Amygdala (tissue), 56 donors: ENCODE data around the gene SMIM38.
A peak's percentile ranks its signal among the peaks of the same experiment; 100 is the strongest.

ENCODE experiments used
- DNase-seq, 56 donors: peaks; one replicate each; lab custom pipeline; 2025; lab: John Stamatoyannopoulos, UW

The SMIM38 gene

DNA sequence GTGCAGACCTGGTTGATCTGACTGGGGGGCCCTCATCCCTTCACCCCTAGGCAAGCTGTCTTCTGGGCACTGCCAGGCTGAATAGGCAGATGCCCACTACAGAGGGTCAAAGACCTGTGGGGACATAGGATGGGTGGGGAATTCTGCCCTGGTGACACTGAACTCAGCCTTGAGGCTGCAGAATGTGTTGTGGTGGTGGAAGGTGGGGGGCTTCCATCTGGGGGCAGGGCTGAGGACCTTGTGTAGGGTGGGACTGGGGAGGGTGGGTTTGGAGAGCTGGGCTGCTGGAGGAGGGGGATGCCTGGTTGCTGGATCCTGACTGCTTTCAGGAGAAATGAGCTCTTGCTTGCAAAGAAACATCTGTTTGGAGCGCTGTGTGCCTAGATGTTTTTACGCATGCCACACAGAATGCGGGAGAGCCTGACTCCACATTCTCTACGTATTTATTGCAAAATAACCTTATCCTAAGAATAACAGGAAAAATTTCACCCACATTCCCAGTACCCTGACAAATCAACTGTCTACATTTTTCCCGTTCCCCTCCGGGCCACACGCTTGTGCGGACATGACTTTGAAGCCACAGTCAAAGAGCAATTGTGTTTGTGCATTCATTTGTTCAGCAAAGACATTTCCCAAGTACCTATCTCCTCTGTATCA, 18.3 kb downstream of the SMIM38 start:
- DNase-seq = no peak

DNA sequence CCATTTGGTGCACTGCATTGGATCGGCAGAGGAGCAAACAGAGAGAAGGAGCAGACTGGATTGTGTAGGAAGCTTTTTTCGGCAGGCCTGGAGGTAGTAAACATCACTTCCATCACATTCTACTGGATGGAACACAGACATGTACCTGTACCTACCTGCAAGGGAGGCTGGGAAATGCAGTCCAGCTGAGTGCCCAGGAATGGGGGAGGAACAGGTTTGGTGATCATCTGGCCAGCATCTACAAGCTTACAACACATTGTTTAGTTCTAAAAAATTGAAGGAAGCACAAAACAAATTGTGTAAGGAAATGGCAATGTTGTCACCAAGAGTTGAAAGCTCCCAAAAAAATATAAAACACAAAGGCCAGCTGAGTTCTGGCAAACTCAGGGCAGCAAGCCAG, 19.1 kb downstream of the SMIM38 start:
- DNase-seq = no peak

DNA sequence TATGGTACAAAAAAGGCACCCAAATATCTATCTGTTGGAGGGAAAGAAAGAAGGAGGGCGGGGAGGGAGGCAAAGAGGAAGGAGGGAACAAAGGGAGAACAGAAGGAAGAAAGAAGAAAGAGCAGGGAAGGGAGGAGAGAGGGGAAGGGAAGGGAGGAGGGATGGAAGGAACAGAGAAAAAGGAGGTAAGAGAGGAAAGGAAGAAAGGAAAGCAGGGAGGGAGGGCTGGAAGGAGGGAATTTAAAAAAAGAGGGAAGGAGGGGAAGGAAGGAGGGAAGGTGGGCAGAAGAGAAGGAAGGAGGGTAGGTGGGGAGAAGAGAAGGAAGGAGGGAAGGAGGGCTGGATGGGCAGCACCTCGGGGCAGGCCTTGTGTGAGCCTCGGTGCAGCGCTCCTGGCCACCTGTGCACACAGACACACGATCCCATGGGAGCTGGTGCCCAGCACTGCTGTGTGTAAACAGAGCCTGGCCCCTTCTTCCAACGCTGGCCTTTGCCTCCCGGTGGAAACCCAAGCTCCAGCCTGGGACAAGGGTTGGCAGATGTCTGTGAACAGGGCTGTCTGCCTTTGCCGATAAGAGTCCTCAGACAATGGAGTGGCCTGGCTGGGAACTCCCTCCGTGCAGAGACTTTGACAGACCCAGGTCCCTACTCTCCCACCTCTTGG, 23.2 kb downstream of the SMIM38 start:
- DNase-seq = no peak

DNA sequence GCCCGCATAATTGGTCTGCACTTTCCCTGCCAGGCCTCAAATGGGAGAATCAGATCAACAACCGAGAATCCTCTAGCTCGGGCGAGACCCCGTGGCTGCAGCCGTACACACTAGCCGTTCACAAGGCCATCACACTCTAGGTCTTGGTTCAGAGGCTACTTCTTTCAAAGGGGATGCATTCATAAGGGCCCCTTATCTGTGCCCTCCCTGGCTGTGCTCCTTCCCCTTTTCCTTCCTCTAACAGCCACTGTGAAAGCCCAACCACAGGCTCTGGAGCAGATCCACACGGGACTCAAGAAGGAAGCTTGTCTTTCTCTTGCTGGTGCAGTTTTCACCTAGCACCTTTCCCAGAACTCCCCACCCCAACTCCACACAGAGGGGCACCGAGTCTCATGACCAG, 24.5 kb downstream of the SMIM38 start:
- no peak for DNase-seq

DNA sequence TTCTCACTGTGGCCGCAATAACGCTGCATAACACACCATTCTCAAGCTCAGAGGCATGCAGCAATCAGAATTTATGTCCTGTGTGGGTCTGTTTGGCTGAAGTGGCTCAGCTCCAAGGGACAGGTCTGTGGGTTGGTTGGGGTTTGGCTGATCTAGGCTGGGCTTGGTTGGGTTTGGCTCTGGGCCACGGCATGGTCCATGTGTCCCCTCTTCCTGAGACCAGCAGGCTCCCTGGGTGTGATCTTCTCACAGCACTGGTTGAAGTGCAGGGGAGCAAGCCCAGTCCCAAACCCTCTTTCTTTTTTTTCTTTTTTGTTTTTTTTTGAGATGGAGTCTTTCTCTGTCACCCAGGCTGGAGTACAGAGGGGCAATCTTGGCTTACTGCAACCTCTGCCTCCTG, 25.0 kb downstream of the SMIM38 start:
- no peak for DNase-seq

DNA sequence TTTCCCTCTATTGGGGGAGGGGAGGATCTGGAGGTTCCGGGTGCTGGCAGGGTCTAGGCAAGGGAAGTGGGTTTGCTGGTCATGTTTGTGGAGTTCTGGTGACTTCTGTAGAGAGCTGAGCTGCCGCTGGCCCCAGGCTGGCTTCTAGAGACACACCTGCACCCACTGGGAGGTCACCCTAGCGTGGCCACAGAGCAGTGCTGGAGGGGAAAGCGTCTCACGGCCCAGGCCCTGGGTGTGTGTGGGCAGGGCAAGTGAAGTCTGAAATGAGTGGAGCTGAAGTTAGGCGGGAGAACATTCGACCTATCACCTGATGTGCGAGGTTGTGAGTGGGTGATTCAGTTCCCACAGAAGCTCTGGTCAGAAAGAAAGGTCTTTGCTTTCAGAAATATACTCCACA, 27.9 kb downstream of the SMIM38 start:
- DNase-seq = no peak

DNA sequence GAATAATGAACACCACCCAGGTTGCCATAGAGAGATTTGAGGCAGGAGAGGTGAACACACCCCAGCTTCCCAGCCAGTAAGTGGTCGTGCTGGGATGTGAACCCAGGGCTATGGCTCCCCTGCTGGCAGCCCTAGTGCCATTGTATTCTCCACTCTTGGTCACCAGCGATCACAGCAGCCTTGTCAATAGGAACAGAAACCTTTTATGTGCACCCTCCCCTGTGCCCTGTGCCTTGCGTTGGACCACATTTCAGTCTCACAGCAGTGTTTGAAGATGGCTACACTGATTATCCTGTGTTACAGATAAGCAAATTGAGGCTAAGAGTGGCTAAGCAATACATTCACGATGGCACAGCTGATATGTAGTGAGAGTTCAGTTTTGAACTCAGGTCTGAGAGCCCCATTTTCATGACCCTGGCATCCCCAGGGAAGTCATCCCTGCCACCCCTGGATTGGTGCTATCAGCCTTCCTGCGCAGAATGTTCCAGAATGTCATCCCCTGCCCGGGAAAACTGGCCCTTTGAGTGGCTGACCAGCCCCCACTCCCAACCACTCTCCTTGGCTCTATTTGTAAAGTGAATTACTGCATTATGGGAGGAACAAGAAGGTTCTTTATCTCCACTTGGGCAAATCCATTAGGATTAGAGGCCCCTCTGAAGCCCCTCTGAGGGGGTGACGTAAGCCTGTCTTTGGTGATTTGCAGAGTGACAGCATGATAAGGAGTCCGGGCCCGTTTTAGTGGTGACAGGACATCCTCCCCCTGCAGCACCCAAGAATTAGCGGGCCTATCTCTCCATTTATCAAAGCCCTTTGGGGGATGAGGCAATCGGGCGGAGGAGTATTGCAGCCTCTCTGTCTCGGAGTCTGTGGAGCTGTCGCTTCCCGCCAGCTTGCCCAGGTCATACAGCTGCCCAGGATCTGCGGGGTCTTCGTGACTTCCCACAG, 30.9 kb downstream of the SMIM38 start:
- no peak for DNase-seq

DNA sequence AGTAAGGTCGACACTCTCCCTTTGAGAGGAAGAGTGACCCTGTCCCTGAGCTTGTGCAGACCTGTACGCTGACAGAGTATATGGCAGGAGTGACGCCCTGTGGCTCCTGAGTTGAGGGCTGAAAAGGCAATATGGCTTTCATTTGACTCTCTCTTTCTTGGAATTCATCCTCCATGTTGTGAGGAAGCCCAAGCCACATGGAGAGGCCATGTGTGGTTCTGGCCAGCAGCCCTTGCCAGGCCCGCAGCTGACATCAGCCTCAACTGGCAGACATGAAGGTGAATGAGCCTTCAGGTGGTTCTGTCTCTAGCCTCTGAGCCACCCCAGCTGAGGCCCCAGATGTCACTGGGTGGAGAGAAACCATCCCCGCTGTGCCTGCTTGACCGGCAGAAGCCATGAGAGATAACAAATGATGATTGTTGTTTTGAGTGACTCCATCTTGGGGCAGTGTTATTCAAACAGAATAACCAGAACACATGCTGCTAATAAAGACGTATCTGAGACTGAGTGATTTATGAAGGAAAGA, 31.9 kb downstream of the SMIM38 start:
- DNase-seq = no peak

DNA sequence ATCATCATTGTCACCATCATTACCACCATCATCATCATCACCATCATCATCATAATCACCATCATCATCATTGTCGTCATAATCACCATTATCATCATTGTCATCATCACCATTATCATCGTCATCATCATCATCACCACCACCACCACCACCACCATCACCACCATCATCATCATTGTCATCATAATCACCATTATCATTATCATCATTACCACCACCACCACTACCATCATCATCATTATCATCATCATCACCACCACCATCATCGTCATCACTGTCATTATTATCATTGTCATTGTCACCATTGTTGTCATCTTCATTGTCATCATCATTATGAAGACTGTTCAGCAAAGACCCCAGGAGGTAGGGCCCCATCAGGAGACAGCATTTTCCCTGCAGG, 33.3 kb downstream of the SMIM38 start:
- DNase-seq = no peak

DNA sequence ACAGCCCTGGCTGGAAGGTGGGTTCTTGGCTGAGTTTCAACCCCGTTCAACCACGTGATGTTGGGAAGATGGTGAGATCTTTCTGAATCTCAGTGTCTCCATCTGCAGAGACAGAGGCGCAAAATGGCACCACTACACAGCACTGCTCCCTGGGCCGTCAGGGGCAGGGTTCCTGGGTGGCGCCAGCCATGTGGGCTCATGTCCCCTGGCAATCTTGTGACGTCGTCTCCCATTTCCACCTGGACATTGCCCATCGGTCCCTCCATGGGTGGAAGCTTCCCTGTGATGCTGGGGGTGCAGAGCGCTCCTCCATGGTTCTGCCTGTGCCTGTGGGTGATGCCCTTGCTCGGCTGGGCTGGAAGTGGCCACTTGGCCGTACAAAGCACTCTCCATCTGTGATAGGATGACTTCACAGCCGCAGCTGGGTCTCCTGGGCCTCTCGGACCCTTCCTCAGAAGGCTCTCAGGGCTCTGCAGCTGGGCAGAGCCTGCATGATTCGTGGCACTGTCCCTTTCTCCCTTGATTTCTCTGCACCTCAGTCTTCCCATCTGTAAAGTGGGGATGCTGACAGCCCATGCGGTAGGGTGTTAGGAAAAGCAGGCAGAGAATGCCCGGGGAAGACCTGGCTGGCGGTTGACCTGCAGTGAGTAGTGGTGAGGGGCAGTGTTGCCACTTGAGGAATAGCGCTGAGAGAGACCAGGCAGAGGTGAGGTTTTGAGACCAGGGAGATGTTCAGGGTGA, 35.2 kb downstream of the SMIM38 start:
- no peak for DNase-seq

DNA sequence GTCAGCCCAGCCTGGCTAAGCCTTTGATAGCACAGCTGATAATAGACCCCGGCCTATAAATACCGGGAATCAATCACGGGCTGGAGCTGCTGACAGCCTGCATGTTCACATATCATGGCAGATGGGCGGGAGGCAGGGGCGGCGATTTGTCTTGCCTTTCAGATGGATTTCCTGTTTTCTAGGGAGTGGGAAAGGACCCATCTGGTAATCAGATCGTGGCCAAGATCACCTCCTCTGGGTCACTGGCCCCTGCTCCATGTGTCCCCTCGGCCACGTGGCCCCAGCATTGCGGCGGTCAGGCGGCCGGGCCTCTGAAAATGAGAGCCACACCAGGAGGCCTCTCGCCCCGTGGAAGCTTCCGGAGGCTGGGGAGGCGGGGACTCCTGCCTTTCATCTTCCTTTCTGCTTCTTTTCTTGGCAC, 36.6 kb downstream of the SMIM38 start:
- DNase-seq = no peak

DNA sequence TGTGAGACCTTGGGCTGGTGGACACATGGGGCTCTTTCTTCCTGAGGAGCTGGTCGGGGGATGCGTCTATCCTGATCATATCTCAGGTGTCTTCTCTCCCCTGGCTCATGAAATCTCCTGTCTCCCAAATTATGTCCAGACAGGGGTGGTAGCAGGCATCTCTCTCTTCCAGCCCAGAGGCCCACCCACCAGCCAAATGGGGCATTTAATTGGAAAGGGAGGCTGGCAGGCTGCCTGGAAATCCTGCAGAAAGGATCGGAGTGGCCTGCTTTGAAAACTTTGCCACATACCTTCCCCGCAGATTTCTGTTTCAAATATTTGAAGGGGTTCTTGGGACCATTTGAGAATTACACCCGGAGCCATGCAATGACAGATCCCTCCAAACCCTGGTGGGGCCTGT, 37.4 kb downstream of the SMIM38 start:
- peak in 8 of 56 donors; percentile 1 to 21 (median 11) for DNase-seq

DNA sequence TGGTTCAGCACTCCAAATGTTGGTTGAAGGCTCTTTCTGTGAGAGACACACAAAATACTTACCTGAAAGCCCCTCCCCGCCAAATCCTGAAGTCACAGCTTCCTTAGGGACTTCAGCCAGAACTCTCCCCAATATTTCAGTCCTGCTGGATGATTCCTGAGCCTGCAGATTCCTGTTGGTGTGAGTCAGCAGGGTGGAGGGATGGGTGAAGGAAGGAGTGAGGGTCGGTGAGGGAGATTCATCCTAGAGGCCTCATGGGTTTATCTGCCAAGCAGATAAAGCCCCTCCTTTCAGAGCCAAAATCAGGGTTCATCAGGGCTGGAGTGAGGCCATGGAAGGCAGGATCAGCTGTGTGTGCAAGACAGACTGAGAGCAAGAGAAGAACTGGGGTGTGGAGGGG, 37.9 kb downstream of the SMIM38 start:
- no peak for DNase-seq

DNA sequence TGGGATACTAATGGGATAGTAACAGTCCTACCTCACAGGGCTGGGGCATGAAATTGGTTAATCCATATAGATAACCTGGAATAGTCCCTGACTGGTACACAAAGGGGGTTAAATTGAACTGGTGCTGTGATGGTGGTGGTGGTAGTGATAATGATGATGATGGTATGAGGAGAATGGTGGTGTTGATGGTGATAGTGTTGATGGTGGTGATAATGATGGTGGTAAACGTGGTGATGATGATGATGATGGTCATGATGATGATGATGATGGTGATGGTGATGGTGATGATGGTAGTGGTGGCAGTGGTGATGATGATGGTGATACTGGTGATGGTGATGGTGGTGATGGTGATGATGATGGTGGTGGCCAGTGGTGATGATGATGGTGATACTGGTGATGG, 38.7 kb downstream of the SMIM38 start:
- no peak for DNase-seq

DNA sequence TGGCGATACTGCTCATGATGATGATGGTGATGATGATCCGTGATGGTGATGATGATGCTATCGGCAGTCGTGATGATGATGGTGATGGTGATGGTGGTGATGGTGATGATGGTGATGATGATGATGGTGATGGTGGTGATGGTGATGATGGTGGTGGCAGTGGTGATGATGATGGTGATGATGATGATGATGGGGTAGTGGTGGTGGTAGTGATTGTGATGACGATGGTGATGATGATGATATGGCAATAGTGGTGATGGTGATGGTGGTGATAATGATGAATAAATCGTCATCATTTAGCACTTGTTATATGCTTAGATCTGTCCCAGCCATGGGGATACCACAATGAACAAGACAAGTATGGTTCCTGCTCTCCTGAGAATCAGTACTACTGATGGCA, 39.2 kb downstream of the SMIM38 start:
- DNase-seq = no peak

DNA sequence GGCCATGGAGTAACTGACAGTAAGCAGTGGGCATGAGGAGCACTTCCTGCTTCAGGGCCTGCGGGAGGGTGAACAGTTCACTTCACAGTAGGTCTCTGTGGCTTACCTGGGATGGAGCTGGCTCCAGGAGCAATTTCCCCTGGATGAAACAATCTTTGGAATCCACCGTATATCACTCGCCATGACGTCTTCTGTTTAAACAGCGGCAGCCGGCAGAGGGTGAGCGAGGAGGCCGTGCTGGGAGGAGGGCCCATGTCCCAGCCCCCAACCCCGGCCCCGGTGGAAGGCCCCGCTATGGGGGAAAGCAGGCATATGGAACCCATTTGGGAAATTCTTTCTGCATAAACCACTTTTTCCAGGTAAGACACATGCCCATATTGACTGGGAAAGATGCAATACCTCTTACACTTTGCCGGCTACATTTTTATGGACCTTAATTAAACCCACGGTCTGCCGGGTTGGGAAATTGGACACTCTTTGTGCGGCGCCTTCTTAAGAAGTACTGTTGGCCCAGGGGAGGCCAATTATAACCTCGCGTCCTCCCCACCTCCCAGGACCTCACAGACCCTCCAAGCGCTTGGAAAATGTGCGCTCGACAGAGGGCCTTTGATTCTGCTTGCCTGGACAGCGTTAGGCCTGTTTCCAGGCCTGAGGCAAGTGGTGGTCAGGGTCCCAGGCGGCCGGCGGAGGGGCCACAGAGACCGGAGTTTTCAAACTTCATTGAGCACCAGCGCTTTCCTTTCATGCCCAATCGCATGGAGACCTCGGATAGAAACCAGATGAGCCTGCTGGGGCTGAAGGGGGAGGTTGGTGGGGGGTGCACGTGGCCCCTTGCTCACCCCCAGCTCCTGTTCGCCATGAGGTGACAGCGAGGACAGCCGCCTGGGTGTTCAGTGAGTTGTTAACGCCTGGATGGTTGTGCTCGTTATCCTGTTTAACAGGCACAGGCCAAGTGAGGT, 40.4 kb downstream of the SMIM38 start:
- DNase-seq = no peak

DNA sequence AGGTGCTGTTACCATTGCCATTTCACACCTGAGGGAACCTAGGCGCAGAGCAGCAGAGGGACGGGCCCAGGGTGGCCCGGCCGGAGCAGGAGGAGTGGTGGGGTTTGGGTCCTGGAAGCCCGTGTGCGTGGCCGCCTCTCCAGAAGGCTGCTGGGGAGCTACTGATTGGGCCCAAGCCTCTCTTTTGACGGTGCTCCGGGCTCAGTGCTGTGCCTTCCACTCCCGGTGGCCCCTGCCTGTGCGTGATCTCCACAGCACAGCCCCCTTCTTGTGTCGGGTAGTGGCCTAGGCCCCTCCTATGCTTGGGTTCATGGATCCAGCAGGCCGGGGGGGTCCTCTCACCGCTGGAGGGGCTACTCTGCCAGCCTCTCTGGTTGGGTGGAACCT, 41.0 kb downstream of the SMIM38 start:
- no peak for DNase-seq

DNA sequence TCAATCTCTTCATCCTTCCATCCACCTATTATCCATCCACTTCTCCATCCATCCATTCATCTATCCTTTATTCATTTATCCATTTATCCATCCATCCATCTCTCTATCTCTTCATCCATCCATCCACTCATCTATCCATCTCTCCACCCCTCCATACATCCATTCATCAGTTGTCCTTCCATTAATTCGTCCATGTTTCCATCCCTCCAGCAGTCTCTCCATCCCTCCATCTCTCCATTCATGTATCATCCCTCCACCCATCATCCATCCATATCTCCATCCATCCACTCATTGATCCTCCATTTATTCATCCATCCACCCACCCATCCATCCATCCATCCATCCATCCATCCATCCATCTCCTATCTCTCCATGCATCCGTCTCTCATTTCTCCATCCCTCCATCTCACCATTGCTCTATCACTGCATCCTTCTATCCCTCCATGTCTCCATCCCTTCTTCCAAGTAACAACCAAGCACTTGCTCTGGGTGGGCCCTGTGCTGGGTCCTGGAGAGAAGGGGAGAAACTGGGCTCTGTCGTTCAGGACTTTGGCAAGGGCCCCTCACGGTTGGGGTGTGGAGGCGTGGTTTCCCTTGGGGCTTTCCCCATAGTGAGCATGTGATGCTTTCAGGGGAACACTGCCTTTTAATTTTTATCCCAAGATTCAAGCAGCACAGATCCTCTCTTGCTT, 43.3 kb downstream of the SMIM38 start:
- DNase-seq = no peak
